Stimulated activated CD8-positive, alpha-beta memory T cell treated with anti-CD3 and anti-CD28 coated beads, Interleukin-4, amount 100 ng/mL, for 24 hours (primary cell): ENCODE data around the gene NRG2.

ENCODE experiments used
- DNase-seq: peaks from one replicate; pipeline ENCODE4 v3.0.0-alpha.2; 2020; ENCODE audit warnings: low read depth

NRG2 gene

GRCh38 chr5:140040358-140040757 lies 2.7 kb downstream of the NRG2 start:
- DNase-seq = no peak

GRCh38 chr5:140039561-140039960 lies 3.5 kb downstream of the NRG2 start:
- no peak for DNase-seq

- no peak for DNase-seq
Observed at GRCh38 chr5:140038373-140038957, 4.6 kb downstream of the NRG2 start.

- DNase-seq = no peak
Observed at GRCh38 chr5:140037012-140037411, 6.1 kb downstream of the NRG2 start.

GRCh38 chr5:140035881-140036280 lies 7.2 kb downstream of the NRG2 start:
- no peak for DNase-seq

GRCh38 chr5:140033037-140033760 lies 9.9 kb downstream of the NRG2 start:
- no peak for DNase-seq

- DNase-seq = no peak
Observed at GRCh38 chr5:140032296-140032695, 10.8 kb downstream of the NRG2 start.

- no peak for DNase-seq
Observed at GRCh38 chr5:140027807-140028206, 15.3 kb downstream of the NRG2 start.

- DNase-seq = no peak
Observed at GRCh38 chr5:140025736-140026135, 17.4 kb downstream of the NRG2 start.

GRCh38 chr5:140024928-140025327 lies 18.2 kb downstream of the NRG2 start:
- no peak for DNase-seq

- no peak for DNase-seq
Observed at GRCh38 chr5:140023611-140024191, 19.4 kb downstream of the NRG2 start.

GRCh38 chr5:140020601-140021177 lies 22.4 kb downstream of the NRG2 start:
- DNase-seq = no peak

GRCh38 chr5:140018920-140019644 lies 24.0 kb downstream of the NRG2 start:
- no peak for DNase-seq

- DNase-seq = no peak
Observed at GRCh38 chr5:140018517-140018916, 24.6 kb downstream of the NRG2 start.

GRCh38 chr5:140018096-140018481 lies 25.0 kb downstream of the NRG2 start:
- DNase-seq = no peak

- DNase-seq = no peak
Observed at GRCh38 chr5:140017397-140018095, 25.6 kb downstream of the NRG2 start.

GRCh38 chr5:140015706-140016105 lies 27.4 kb downstream of the NRG2 start:
- no peak for DNase-seq

- DNase-seq = no peak
Observed at GRCh38 chr5:140014751-140015150, 28.3 kb downstream of the NRG2 start.

GRCh38 chr5:140013536-140013935 lies 29.6 kb downstream of the NRG2 start:
- DNase-seq = no peak

GRCh38 chr5:140012443-140012842 lies 30.7 kb downstream of the NRG2 start:
- DNase-seq = no peak

GRCh38 chr5:140011297-140011802 lies 31.7 kb downstream of the NRG2 start:
- DNase-seq = no peak

- DNase-seq = no peak
Observed at GRCh38 chr5:140010798-140011197, 32.3 kb downstream of the NRG2 start.
